GM19324 (cell line): ENCODE measurements around the gene INAFM2.

Experiments used
- ATAC-seq: cut with Tn5 transposase; IDR thresholded peaks from one replicate; pipeline ENCODE4 v1.9.1; 2021; ENCODE audit warnings: mild to moderate bottlenecking, moderate library complexity; ENCODE audit not compliant: unreplicated experiment, low FRiP score

Gene INAFM2

DNA sequence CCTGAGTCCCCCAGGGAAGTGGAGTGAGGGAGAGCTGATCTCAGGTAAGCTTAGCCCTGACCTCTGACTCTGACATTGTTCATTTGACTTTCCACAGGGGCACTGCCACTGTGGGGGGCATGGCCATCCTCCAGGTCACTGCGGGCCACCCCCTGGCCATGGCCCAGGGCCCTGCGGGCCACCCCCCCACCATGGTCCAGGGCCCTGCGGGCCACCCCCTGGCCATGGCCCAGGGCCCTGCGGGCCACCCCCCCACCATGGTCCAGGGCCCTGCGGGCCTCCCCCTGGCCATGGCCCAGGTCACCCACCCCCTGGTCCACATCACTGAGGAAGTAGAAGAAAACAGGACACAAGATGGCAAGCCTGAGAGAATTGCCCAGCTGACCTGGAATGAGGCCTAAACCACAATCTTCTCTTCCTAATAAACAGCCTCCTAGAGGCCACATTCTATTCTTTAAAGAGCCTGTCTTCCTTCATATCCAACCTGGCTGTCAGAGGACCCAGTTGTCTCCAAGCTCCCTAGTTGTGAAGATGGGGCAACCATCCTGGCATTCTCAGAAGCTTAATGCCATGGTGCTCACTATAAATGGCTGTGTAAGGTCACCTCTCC is 32.6 kb downstream of the INAFM2 start:
- no peak for ATAC-seq

DNA sequence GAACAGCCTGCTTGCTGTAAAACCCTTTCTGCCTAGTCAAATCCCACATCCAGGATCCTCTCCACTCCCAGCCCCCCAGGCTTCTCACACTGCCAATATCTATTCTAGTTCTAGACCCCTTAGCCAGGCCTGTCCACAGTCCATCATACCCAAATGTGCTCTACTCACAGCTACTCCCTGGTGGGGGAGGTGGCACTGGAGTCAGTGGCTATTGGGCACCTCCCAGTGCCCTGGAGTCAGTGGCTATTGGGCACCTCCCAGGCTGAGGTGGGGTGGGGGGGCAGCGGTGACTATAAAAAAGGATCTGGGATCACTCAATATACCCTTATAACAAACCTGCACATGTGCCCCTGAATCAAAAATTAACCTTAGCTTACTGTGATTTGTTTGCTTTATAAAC is 33.8 kb downstream of the INAFM2 start:
- no peak for ATAC-seq

GRCh38 chr15:40357723-40358470 is 34.4 kb downstream of the INAFM2 start, which contains the start of gene DISP2:
TSS of gene DISP2 (plus strand) at chr15:40358219. CDS start at chr15:40358322, 103 bp downstream.
- ATAC-seq: peak; percentile 84

DNA sequence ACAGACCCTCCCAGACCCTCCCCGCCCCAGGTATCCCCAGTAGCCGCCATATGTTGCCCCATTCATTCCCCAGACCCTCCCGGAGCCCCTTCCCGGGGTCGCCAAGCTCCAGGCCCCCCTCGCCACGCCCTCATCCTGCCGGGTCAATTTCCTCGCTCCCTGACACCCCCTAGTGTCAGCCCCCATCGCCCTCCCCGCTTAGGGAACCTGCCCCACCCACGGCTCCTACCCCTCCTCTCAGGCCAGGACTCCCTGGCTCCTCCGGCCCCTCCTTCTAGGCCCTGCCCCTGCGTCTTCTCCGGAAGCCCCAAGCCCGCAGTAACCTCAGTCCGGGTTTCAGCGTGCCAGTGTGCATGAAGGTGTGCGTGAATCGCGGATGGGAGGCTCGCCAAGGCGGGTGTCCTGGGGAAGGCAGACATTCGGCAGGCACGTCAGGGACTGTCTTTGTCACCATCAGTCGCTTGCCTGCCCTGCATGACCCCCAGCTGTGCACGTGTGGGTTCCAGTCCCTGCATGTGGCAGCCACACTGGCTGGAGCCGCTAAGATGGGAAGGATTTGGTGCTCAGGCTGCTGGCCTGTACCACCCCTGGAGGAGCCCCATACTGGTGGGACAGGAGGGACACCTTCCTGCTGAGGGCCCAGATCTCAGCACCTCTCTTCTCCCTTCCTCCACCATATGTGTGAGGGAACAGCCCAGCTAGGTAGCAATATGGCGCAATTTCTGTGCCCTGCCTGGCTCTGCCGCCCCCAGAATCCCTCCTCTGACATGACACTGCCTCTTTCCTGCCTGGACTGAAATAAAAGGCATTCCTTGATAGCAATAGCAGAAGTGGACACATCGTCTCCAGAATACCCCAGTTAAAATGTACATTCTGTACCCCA is 35.2 kb downstream of the INAFM2 start:
- no peak for ATAC-seq

GRCh38 chr15:40360015-40360414 is 36.5 kb downstream of the INAFM2 start:
- ATAC-seq: no peak

- no peak for ATAC-seq
These were observed 38.1 kb downstream of the INAFM2 start for GRCh38 chr15:40361640-40362039.

DNA sequence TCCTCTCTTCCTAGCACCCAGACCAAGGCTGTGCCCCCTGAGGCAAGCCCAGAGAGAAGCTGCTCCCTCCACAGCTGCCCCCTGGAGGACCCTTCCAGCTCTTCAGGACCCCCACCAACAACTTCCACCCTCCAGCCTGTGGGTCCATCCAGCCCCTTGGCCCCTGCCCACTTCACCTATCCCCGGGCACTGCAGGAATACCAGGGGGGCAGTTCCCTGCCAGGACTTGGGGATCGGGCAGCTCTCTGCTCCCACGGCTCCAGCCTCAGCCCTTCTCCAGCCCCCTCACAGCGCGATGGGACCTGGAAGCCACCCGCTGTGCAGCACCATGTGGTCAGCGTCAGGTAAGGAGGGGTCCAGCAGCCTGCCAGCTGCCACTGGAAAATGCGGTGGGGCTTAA is 40.1 kb downstream of the INAFM2 start:
- no peak for ATAC-seq

DNA sequence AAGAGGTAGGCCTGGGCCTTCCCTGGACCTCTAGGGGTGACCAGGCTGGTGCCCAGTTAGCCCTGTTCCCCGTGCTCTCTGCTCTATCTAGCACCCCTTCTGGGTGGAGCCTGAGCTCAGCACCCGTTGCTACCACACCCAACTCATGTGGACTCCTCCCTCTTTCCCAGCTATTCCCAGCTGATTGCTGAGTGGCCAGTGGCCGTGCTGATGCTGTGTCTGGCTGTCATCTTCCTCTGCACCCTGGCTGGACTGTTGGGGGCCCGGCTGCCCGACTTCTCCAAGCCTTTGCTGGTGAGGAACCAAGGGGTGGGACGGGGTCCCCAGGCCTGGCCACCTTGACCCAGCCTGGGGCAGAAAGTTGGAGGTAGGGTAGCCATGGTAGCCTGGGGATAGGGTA is 40.8 kb downstream of the INAFM2 start:
- ATAC-seq: no peak

- no peak for ATAC-seq
These were observed 41.5 kb downstream of the INAFM2 start for GRCh38 chr15:40365016-40365415.

DNA sequence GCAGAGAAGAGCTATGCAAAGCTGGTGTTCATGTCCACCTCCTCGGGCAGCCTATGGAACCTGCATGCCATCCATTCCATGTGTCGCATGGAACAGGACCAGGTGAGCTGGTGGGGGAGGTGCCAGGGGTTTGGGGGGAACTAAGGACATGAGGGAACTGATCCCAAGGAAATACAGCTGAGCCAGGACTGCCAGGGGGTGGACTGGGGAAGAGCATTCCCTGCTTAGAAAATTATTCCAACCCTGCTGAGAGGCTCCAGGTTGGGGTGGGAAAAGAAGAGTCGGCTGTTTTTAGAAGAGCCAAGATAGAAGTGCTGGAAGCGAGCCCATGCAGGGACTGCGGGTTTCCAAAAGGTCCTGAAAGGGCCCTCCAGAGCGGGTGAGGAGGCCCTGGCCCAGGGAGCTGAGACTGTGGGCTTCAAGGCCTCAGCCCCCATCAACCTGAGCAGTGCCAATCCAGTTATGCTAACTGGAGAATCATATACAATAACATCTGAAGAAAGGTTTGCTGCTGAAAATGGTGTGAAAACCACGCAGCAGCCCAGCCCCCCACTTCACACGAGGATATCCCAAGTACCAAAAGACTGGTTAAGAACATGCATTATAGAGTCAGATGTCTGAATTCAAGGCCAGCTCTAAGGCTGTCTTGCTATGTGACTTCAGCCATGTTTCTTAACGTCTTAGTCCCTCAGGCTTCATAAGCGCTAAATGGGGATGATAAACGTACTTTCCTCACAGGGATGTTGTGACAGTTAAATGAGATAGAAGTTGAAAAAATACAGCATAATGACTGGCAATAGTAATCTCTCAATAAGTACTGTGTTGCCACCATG is 42.3 kb downstream of the INAFM2 start:
- no peak for ATAC-seq

DNA sequence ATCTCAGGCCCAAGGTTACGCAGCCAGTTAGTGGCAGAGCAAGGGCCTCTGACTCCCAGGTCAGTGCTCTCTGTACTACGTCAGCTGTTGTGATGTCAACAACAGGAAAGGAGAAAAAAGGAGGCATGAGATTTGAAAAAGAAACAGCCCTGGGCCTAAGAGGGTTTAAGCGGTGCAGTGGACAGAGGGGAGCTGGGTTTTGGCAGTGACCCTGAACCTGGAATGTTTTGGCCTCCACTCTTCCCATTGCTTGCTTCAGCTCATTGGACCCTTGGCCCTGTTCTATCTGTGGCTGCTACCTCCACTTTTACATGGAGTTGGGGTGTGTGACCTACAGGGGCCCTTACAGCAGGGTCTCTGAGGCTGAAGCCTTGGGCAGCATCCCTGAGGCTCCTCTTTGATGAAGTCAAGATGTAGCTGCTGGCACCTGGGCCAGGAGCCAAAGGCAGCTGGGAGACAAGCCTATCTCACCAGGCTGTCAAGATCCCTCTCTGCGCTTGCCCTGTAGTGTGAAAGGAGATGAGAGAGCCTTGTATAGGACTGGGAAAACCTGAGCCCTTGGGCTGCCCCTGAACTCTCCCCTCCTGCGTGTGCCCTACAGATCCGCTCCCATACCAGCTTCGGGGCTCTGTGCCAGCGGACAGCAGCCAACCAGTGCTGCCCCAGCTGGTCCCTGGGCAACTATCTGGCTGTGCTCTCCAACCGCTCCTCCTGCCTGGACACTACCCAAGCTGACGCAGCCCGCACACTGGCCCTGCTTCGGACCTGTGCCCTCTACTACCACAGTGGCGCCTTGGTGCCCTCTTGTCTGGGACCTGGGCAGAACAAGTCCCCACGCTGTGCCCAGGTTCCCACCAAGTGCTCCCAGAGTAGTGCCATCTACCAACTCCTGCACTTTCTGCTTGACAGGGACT is 43.2 kb downstream of the INAFM2 start:
- no peak for ATAC-seq

- no peak for ATAC-seq
These were observed 43.8 kb downstream of the INAFM2 start for GRCh38 chr15:40367371-40367685.

DNA sequence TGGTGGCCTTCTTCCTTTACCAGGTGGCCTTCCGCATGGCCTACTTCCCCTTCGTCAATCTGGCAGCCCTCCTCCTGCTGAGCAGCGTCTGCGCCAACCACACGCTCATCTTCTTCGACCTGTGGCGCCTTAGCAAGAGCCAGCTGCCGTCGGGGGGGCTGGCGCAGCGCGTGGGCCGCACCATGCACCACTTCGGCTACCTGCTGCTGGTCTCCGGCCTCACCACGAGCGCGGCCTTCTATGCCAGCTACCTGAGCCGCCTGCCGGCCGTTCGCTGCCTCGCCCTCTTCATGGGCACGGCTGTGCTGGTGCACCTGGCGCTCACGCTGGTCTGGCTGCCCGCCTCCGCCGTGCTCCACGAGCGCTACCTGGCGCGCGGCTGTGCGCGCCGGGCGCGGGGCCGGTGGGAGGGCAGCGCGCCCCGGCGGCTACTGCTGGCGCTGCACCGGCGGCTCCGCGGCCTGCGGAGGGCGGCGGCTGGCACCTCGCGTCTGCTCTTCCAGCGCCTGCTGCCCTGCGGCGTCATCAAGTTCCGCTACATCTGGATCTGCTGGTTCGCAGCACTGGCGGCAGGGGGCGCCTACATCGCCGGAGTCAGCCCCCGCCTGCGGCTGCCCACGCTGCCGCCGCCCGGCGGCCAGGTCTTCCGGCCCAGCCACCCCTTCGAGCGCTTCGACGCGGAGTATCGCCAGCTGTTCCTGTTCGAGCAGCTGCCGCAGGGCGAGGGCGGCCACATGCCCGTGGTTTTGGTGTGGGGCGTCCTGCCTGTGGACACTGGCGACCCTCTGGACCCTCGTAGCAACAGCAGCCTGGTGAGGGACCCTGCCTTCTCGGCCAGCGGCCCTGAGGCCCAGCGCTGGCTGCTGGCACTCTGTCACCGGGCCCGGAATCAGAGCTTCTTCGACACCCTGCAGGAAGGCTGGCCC is 44.5 kb downstream of the INAFM2 start:
- peak; percentile 74 for ATAC-seq

GRCh38 chr15:40368719-40369473 is 45.4 kb downstream of the INAFM2 start:
- ATAC-seq: no peak

DNA sequence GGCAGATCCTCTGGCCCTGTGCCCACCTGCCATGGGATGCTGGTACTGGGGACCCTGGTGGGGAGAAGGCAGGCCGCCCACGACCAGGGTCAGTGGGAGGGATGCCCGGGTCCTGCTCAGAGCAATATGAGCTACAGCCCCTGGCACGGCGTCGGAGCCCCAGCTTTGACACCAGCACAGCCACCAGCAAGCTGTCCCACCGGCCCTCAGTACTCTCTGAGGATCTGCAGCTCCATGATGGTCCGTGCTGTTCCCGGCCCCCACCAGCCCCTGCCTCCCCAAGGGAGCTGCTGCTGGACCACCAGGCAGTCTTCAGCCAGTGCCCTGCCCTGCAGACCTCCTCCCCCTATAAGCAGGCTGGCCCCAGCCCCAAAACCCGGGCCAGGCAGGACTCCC is 46.0 kb downstream of the INAFM2 start:
- no peak for ATAC-seq

DNA sequence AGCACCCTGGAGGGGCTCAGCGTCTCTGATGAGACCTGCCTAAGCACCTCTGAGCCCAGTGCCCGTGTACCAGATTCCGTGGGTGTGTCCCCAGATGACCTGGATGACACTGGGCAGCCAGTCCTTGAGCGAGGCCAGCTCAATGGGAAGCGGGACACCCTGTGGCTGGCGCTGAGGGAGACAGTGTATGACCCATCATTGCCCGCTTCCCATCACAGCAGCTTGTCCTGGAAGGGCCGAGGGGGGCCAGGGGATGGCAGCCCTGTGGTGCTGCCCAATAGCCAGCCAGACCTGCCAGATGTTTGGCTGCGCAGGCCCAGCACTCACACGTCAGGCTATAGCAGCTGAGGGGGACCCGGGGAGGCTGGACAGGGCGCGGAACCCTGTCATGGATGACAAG is 46.5 kb downstream of the INAFM2 start:
- no peak for ATAC-seq

DNA sequence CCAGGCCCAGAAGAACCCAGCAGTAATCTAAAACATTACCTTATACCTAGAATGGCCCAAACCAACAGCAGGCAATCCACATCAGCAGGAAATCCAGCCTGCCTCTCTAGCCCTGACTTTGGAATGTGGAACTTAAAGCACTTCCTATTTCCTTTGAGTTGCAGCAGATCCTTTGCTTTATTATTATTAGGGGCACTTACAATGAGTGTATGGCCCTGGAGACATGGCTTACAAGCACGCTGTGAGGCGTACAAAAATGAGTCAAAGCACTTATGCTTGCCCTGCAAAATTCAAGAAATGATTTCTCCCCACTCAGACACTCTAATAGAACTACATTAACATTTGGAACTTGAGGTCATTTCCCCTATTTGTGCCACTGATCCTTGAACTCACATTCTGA is 49.5 kb downstream of the INAFM2 start:
- ATAC-seq: no peak
